Gastrocnemius medialis (tissue), 4 donors: Measurements from ENCODE around the gene DHX16. TPM values are rescaled to one million over a fixed set of nuclear protein-coding genes. Genes with fewer than 3 reads are reported as not detected.
A peak's percentile ranks its signal among the peaks of the same experiment; 100 is the strongest.

Experiments used
- ATAC-seq, 2 donors: fragments of 150-250 bp; one replicate each; pipeline ENCODE4 v1.9.1; 2016
- DNase-seq, 2 donors: peaks; one replicate each; pipeline ENCODE4 v3.0.0-alpha.2; 2019
- H3K27ac ChIP-seq, 4 donors: fragments of 200-600 bp; sonication (generic); 1 replicate in 1 of 4; 2 replicates in 3 of 4; pipeline ENCODE4 v1.5.1; 2016 to 2018; ENCODE audit warnings: mild to moderate bottlenecking in 2 of 4, moderate library complexity in 1 of 4
- H3K27me3 ChIP-seq, 3 donors: fragments of 200-600 bp; sonication (generic) in 2 of 3; 1 replicate in 1 of 3; 2 replicates in 2 of 3; pipeline versions ENCODE4 v1.5.1 to v1.6.0; 2016 to 2019; ENCODE audit warnings: mild to moderate bottlenecking in 1 of 3, moderate library complexity in 1 of 3
- H3K36me3 ChIP-seq, 2 donors: fragments of 200-600 bp; sonication (generic) in 1 of 2; one replicate each; pipeline ENCODE4 v1.5.1; 2017 to 2018
- H3K4me1 ChIP-seq, 2 donors: fragments of 200-600 bp; sonication (generic) in 1 of 2; one replicate each; pipeline ENCODE4 v1.5.1; 2016 to 2017; ENCODE audit warnings: mild to moderate bottlenecking in 2 of 2
- H3K4me3 ChIP-seq, 4 donors: fragments of 200-600 bp; sonication (generic) in 3 of 4; 1 replicate in 1 of 4; 2 replicates in 3 of 4; pipeline ENCODE4 v1.5.1; 2016 to 2019; ENCODE audit warnings: mild to moderate bottlenecking in 2 of 4
- H3K9me3 ChIP-seq, 3 donors: fragments of 200-600 bp; sonication (generic) in 2 of 3; 1 replicate in 1 of 3; 2 replicates in 2 of 3; pipeline ENCODE4 v1.5.1; 2016 to 2019
- POLR2A ChIP-seq, 2 donors: fragments of 450-650 bp; IDR thresholded peaks; one replicate each; pipeline ENCODE4 v1.6.1; 2017; ENCODE audit warnings: antibody characterized with exemption in 2 of 2, mild to moderate bottlenecking in 2 of 2, moderate library complexity in 2 of 2
- in situ Hi-C, 4 donors: fragments of 200-750 bp; cut with MboI; loops; one replicate each; pipeline versions ENCODE4 v1.15.0 to v1.8.0; 2017; ENCODE audit warnings: low sequenced_read_pairs in 4 of 4
- intact Hi-C: fragments of 100-400 bp; cut with DNase I; formaldehyde crosslinking; loops from one replicate; pipeline ENCODE4 v1.15.1; 2023; ENCODE audit warnings: low total_unique reads
- total RNA-seq, 4 donors: library from RNA; depleted of rRNA; stranded (reverse); fragments of >200 nt; gene quantifications; one replicate each; pipeline versions ENCODE4 v1.1.0 to v1.2.3, GENCODE V29; 2016
- TF ChIP-seq, protein P1 (sequence below), 5 experiments: fragments of 450-650 bp in 3 of 5; fragments of 200-600 bp in 2 of 5; sonication (generic) in 2 of 5; IDR thresholded peaks in 4 of 5; conservative IDR thresholded peaks in 1 of 5; 1 replicate in 4 of 5; 2 replicates in 1 of 5; pipeline ENCODE4 v1.5.1; 2016 to 2019; ENCODE audit warnings: antibody characterized with exemption in 5 of 5, mild to moderate bottlenecking in 3 of 5, moderate library complexity in 3 of 5

DHX16 gene
- total RNA-seq, 4 donors from 2014 or later, result 39.1 to 74.8 (median 49.4) TPM

DNA sequence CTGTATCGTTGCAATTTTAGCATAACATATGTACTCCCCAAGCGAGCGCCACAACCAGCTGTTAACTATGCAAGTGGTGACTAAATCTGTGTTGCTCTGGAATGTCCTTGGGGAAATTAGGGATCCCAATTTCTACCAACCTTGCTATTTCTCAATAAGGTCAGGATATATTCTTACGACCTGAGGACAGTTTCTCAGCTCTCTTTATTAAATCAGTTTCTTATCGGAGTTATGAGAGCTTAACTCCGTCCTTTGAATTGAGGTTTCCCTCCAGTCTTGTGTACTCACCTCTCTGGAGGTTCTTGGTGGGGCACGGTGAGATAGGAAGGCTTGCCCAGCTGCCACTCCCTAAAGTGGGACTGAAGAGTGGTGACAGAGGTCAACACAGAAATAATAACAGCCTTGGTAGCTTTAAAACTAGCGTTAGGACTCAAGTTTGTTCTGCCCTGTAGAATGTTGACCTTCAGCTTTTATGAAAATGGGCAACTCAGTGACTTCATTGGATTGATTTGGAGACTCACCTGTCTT, 54.5 kb downstream of the DHX16 start:
- intact Hi-C loops, result loop anchor here (5.0 to 10.0 kb wide), 4 partner anchors 54 to 1206 kb away; partner anchors contain the start of genes DDX39B, DHX16, HSPA1B and PRRC2A
- Histone ChIP-seq H3K4me1 (peaks cover 21 to 27% of the 10 kb centered on the region in 2 donors), H3K27ac (peak overlapping the region; percentile 90 to 98 (median 93))

DNA sequence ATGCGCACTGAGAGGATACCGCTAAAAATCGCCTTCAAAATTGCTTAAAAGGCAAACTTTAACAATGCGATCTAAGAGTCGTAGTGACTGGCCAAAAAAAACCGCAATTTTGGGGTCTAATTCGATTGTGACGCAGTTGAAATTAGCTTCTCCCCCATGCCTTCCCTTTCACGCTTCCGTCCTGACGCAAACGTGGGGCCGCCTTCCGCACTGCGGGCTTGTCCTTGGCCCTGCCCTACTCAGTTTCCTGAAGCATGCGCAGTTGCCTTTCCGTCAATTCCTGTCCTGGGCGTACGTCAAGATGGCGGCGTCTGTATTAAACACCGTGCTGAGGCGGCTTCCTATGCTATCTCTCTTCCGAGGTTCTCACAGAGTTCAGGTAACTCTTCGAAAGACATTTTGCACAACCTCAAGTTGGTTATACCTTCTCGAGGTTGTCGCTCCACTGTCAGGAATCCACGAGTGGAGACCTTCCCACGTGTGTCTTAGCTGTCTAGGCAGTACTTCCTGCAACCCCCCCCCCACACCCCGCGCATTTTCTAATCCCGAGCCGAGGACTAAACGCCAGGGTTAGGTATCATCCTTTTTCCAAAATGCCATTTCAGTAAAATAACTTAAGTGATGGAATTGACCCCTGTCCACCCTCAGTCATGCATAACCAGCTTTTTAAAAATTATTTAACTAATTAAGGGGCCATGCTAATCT, 55.1 kb downstream of the DHX16 start, which contains the start of gene MRPS18B:
Gene MRPS18B, plus strand, starts transcription at position 276 of the 705 bp plus-strand sequence. Its CDS starts 26 bp downstream, at position 302.
- in situ Hi-C loops (loop anchor here in 1 of 4 donors (25.0 kb wide), 1 partner anchor 1570 kb away; the partner anchor contains the start of genes AGER, AGPAT1, GPSM3 and PBX2), intact Hi-C loops (loop anchor here (1.0 to 10.0 kb wide), 7 partner anchors 47 to 1207 kb away; partner anchors contain the start of genes ABCF1, DDX39B, DHX16 and GNL1)
- Histone ChIP-seq H3K27me3 (no peaks in the 10 kb centered on the region), H3K4me1 (peaks cover 27 to 33% of the 10 kb centered on the region in 2 donors), H3K36me3 (peaks cover 3 to 48% of the 10 kb centered on the region in 2 donors), H3K4me3 (peak within 1 kb of the TSS; percentile 71 to 89 (median 82)), H3K27ac (peak within 1 kb of the TSS; percentile 95 to 99 (median 98)), H3K9me3 (no peaks in the 10 kb centered on the region)
- TF ChIP-seq POLR2A (IDR thresholded peaks at IDR 0.05), result peak in 1 of 2 donors; percentile 79
- TF ChIP-seq, protein P1, sequence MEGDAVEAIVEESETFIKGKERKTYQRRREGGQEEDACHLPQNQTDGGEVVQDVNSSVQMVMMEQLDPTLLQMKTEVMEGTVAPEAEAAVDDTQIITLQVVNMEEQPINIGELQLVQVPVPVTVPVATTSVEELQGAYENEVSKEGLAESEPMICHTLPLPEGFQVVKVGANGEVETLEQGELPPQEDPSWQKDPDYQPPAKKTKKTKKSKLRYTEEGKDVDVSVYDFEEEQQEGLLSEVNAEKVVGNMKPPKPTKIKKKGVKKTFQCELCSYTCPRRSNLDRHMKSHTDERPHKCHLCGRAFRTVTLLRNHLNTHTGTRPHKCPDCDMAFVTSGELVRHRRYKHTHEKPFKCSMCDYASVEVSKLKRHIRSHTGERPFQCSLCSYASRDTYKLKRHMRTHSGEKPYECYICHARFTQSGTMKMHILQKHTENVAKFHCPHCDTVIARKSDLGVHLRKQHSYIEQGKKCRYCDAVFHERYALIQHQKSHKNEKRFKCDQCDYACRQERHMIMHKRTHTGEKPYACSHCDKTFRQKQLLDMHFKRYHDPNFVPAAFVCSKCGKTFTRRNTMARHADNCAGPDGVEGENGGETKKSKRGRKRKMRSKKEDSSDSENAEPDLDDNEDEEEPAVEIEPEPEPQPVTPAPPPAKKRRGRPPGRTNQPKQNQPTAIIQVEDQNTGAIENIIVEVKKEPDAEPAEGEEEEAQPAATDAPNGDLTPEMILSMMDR (IDR thresholded peaks at IDR 0.05 in 4 of 5, conservative IDR thresholded peaks at IDR 0.05 in 1 of 5), result no peak
- DNase-seq, result peak; percentile 98 to 99
- ATAC-seq, result peak; percentile 77 to 84

More for the DNA sequence above, 54.5 kb downstream of the DHX16 start:
- no peak for ATAC-seq
- TF ChIP-seq POLR2A (IDR thresholded peaks at IDR 0.05), result no peak
- TF ChIP-seq, protein P1 (IDR thresholded peaks at IDR 0.05 in 4 of 5, conservative IDR thresholded peaks at IDR 0.05 in 1 of 5), result no peak
- H3K9me3 ChIP-seq, result no peaks in the 10 kb centered on the region
- peaks cover 3 to 54% of the 10 kb centered on the region in 2 donors for H3K36me3 ChIP-seq
- in situ Hi-C loops, result loop anchor here in 1 of 4 donors (25.0 kb wide), 1 partner anchor 1569 kb away; the partner anchor contains the start of genes AGER, AGPAT1, GPSM3 and PBX2
- peak overlapping the region; percentile 59 to 89 (median 70) for H3K4me3 ChIP-seq
- DNase-seq, result no peak
- no peaks in the 10 kb centered on the region for H3K27me3 ChIP-seq

DNA sequence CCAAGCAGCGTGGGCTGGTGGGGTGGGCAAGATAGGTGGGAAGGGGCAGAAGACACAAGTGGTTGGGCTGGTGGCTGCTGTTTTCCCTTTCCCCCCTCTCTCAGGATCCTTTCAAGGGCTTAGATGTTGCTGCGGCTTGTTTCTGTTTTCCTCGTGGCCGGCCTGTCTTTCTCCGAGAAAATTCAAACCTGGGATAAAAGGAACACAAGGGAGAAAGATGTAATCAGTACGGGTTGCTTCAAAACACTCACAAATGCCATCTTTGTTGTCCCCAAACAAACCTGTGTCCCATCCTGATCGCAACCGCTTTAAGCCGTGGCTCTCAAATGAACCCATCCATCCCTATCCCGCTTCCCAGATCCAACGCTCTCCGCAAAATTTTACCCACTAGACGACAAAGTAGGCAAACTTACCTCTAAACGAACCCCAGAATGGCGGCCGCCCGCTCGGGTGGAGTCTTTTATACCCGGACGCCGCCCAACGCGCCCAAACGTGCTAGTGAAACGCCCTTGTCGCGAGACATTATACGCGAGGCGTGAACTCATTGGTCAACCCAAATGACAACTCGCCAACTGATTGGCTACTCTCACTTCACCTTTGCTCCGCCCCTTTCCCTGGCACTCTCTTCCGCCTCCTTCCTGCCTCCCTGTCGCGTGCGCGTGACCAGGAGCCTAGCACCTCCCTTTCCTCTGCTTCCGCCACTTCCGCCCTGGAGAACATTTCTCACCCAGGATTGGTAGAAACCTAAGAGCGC, 55.8 kb downstream of the DHX16 start, which contains the start of gene PPP1R10:
Gene PPP1R10, minus strand, starts transcription at position 433 of the 754 bp plus-strand sequence. CDS start 7,299 bp downstream, outside the sequence.
- H3K27me3 ChIP-seq, result no peaks in the 10 kb centered on the region
- DNase-seq (peak; percentile 100), ATAC-seq (peak; percentile 79 to 81)
- intact Hi-C loops (loop anchor here (1.0 to 10.0 kb wide), 7 partner anchors 46 to 1208 kb away; partner anchors contain the start of genes ABCF1, DDX39B, DHX16 and GNL1), in situ Hi-C loops (loop anchor here in 1 of 4 donors (25.0 kb wide), 1 partner anchor 1570 kb away; the partner anchor contains the start of genes AGER, AGPAT1, GPSM3 and PBX2)
- H3K9me3 ChIP-seq, result no peaks in the 10 kb centered on the region
- H3K4me3 ChIP-seq, result peak within 1 kb of the TSS; percentile 71 to 89 (median 82)
- TF ChIP-seq, protein P1 (IDR thresholded peaks at IDR 0.05 in 4 of 5, conservative IDR thresholded peaks at IDR 0.05 in 1 of 5), result no peak
- peak; percentile 100 for TF ChIP-seq POLR2A (IDR thresholded peaks at IDR 0.05)
- H3K4me1 ChIP-seq, result peaks cover 34 to 40% of the 10 kb centered on the region in 2 donors
- H3K36me3 ChIP-seq, result peaks cover 3 to 41% of the 10 kb centered on the region in 2 donors
- peak within 1 kb of the TSS; percentile 95 to 99 (median 98) for H3K27ac ChIP-seq
